NCI-H345 (cell line): Measurements from ENCODE around the gene UXS1.

Experiments used
- DNase-seq: peaks from one replicate; lab custom pipeline; 2025; lab: John Stamatoyannopoulos, UW

UXS1 gene

GRCh38 chr2:106189325-106189724, 4.8 kb downstream of the UXS1 start:
- DNase-seq, result no peak

- no peak for DNase-seq
Measured at GRCh38 chr2:106187273-106187891, 6.7 kb downstream of the UXS1 start.

GRCh38 chr2:106185475-106186184, 8.5 kb downstream of the UXS1 start:
- no peak for DNase-seq

- no peak for DNase-seq
Measured at GRCh38 chr2:106184857-106185256, 9.2 kb downstream of the UXS1 start.

GRCh38 chr2:106184394-106184793, 9.7 kb downstream of the UXS1 start:
- DNase-seq, result no peak

- no peak for DNase-seq
Measured at GRCh38 chr2:106183101-106183696, 10.9 kb downstream of the UXS1 start.

GRCh38 chr2:106181064-106181463, 13.0 kb downstream of the UXS1 start:
- no peak for DNase-seq

- DNase-seq, result no peak
Measured at GRCh38 chr2:106180602-106181001, 13.5 kb downstream of the UXS1 start.

- DNase-seq, result no peak
Measured at GRCh38 chr2:106178716-106179115, 15.4 kb downstream of the UXS1 start.

GRCh38 chr2:106177581-106177980, 16.5 kb downstream of the UXS1 start:
- DNase-seq, result no peak

GRCh38 chr2:106176446-106177099, 17.5 kb downstream of the UXS1 start:
- no peak for DNase-seq

GRCh38 chr2:106175086-106175850, 18.8 kb downstream of the UXS1 start:
- no peak for DNase-seq

GRCh38 chr2:106174056-106174455, 20.0 kb downstream of the UXS1 start:
- DNase-seq, result no peak

- no peak for DNase-seq
Measured at GRCh38 chr2:106172649-106173048, 21.5 kb downstream of the UXS1 start.

- DNase-seq, result no peak
Measured at GRCh38 chr2:106168657-106169056, 25.4 kb downstream of the UXS1 start.

GRCh38 chr2:106167067-106167466, 27.0 kb downstream of the UXS1 start:
- DNase-seq, result no peak

- no peak for DNase-seq
Measured at GRCh38 chr2:106165561-106165960, 28.5 kb downstream of the UXS1 start.

- no peak for DNase-seq
Measured at GRCh38 chr2:106165029-106165428, 29.1 kb downstream of the UXS1 start.

- no peak for DNase-seq
Measured at GRCh38 chr2:106163948-106164545, 30.1 kb downstream of the UXS1 start.

GRCh38 chr2:106161938-106162820, 31.9 kb downstream of the UXS1 start:
- DNase-seq, result no peak

GRCh38 chr2:106161341-106161740, 32.8 kb downstream of the UXS1 start:
- no peak for DNase-seq
